Parathyroid adenoma (tissue), 2 donors: ENCODE data around the gene CACNA1F.

Source experiments
- H2AFZ ChIP-seq: fragments of 300-600 bp; sonication (generic); one replicate; pipeline ENCODE4 v1.7.0; 2017; ENCODE audit warnings: antibody characterized with exemption, mild to moderate bottlenecking
- H3K27ac ChIP-seq: fragments of 300-600 bp; sonication (generic); one replicate; pipeline ENCODE4 v1.7.0; 2017
- H3K27me3 ChIP-seq: fragments of 300-600 bp; sonication (generic); one replicate; pipeline ENCODE4 v1.7.0; 2017; ENCODE audit warnings: low read length; ENCODE audit not compliant: control insufficient read depth, insufficient read depth
- H3K36me3 ChIP-seq: fragments of 300-600 bp; sonication (generic); one replicate; pipeline ENCODE4 v1.7.0; 2017; ENCODE audit warnings: low read length; ENCODE audit not compliant: control insufficient read depth, insufficient read depth
- H3K4me1 ChIP-seq: fragments of 300-600 bp; sonication (generic); one replicate; pipeline ENCODE4 v1.7.0; 2017; ENCODE audit warnings: control low read depth
- H3K4me2 ChIP-seq: fragments of 300-600 bp; sonication (generic); one replicate; pipeline ENCODE4 v1.7.0; 2017; ENCODE audit warnings: low read length
- H3K4me3 ChIP-seq: fragments of 300-600 bp; sonication (generic); one replicate; pipeline ENCODE4 v1.7.0; 2017; ENCODE audit warnings: low read depth, low read length
- H3K79me2 ChIP-seq: fragments of 300-600 bp; sonication (generic); one replicate; pipeline ENCODE4 v1.7.0; 2017; ENCODE audit warnings: control low read depth
- H3K9ac ChIP-seq: fragments of 300-600 bp; sonication (generic); one replicate; pipeline ENCODE4 v1.7.0; 2017; ENCODE audit warnings: mild to moderate bottlenecking
- H3K9me3 ChIP-seq: fragments of 300-600 bp; sonication (generic); one replicate; pipeline ENCODE4 v1.7.0; 2017; ENCODE audit warnings: low read length; ENCODE audit not compliant: control insufficient read depth
- CTCF ChIP-seq: fragments of 300-600 bp; sonication (generic); IDR thresholded peaks from one replicate; pipeline ENCODE4 v1.7.0; 2017; ENCODE audit warnings: antibody characterized with exemption, mild to moderate bottlenecking
- donor health status: primary hyperparathyroidism.

CACNA1F gene

GRCh38 chrX:49160908-49161307, 72.2 kb downstream of the CACNA1F start:
- no peak overlapping the region for H3K4me2 ChIP-seq
- no peak overlapping the region for H3K27ac ChIP-seq
- no peak overlapping the region for H3K9ac ChIP-seq
- no peaks in the 10 kb centered on the region for H3K27me3 ChIP-seq
- no peak overlapping the region for H2AFZ ChIP-seq
- no peaks in the 10 kb centered on the region for H3K9me3 ChIP-seq
- H3K4me1 ChIP-seq = no peaks in the 10 kb centered on the region
- no peak for TF ChIP-seq CTCF
- no peak overlapping the region for H3K4me3 ChIP-seq
- H3K79me2 ChIP-seq = no peaks in the 10 kb centered on the region
- no peaks in the 10 kb centered on the region for H3K36me3 ChIP-seq

- Histone ChIP-seq H3K36me3 (no peaks in the 10 kb centered on the region), H3K4me2 (no peak overlapping the region), H3K4me3 (no peak overlapping the region), H3K9ac (no peak overlapping the region), H3K27me3 (no peaks in the 10 kb centered on the region), H3K9me3 (no peaks in the 10 kb centered on the region), H3K27ac (no peak overlapping the region), H3K79me2 (no peaks in the 10 kb centered on the region), H2AFZ (no peak overlapping the region), H3K4me1 (no peaks in the 10 kb centered on the region)
- TF ChIP-seq CTCF = no peak
These were observed 75.9 kb downstream of the CACNA1F start for GRCh38 chrX:49157194-49157593.

- Histone ChIP-seq H2AFZ (peak overlapping the region; percentile 79), H3K4me1 (no peaks in the 10 kb centered on the region), H3K9ac (no peak overlapping the region), H3K79me2 (no peaks in the 10 kb centered on the region), H3K4me2 (peak overlapping the region; percentile 84), H3K27me3 (no peaks in the 10 kb centered on the region), H3K4me3 (peak overlapping the region; percentile 83), H3K9me3 (no peaks in the 10 kb centered on the region), H3K36me3 (no peaks in the 10 kb centered on the region), H3K27ac (peak overlapping the region; percentile 98)
- peak; percentile 83 for TF ChIP-seq CTCF
These were observed 77.0 kb downstream of the CACNA1F start for GRCh38 chrX:49155900-49156837.

GRCh38 chrX:49155243-49155899, 77.8 kb downstream of the CACNA1F start:
- peak overlapping the region; percentile 83 for H3K4me3 ChIP-seq

More at GRCh38 chrX:49155243-49155899, 77.8 kb downstream of the CACNA1F start:
- Histone ChIP-seq H3K27me3 (no peaks in the 10 kb centered on the region), H3K27ac (peak overlapping the region; percentile 98), H3K36me3 (no peaks in the 10 kb centered on the region), H3K4me2 (peak overlapping the region; percentile 84), H3K9ac (no peak overlapping the region), H3K79me2 (no peaks in the 10 kb centered on the region), H3K4me1 (no peaks in the 10 kb centered on the region), H2AFZ (peak overlapping the region; percentile 79), H3K9me3 (no peaks in the 10 kb centered on the region)
- no peak for TF ChIP-seq CTCF
